ENCODE measurements around the gene HTR7.
"Not testable (repeated sequence)": the region's sequence is repeated elsewhere in the genome, so short reads cannot be mapped to it uniquely, and the experiment has no call there.

HTR7 gene

GRCh38 chr10:90857635-90858460 lies at the start of gene HTR7:
Gene HTR7, minus strand, starts transcription at chr10:90858039. Its CDS starts 368 bp downstream, at chr10:90857671.
- DNase-seq = no peak

- no peak for DNase-seq
Measured at GRCh38 chr10:90906596-90906995, 48.8 kb upstream of the HTR7 start.

GRCh38 chr10:90905925-90906324 lies 48.1 kb upstream of the HTR7 start:
- DNase-seq = no peak

GRCh38 chr10:90896916-90897315 lies 39.1 kb upstream of the HTR7 start:
- not testable (repeated sequence) for DNase-seq

GRCh38 chr10:90893190-90893589 lies 35.4 kb upstream of the HTR7 start:
- no peak for DNase-seq

GRCh38 chr10:90890347-90890746 lies 32.5 kb upstream of the HTR7 start:
- no peak for DNase-seq

- DNase-seq = no peak
Measured at GRCh38 chr10:90889636-90890035, 31.8 kb upstream of the HTR7 start.

GRCh38 chr10:90888387-90888786 lies 30.5 kb upstream of the HTR7 start:
- no peak for DNase-seq

- no peak for DNase-seq
Measured at GRCh38 chr10:90887555-90887954, 29.7 kb upstream of the HTR7 start.

- DNase-seq = no peak
Measured at GRCh38 chr10:90885176-90885575, 27.3 kb upstream of the HTR7 start.

GRCh38 chr10:90884431-90884830 lies 26.6 kb upstream of the HTR7 start:
- no peak for DNase-seq

GRCh38 chr10:90880059-90880719 lies 22.4 kb upstream of the HTR7 start:
- DNase-seq = not testable (repeated sequence)

GRCh38 chr10:90879062-90879461 lies 21.2 kb upstream of the HTR7 start:
- no peak for DNase-seq

GRCh38 chr10:90872648-90873020 lies 14.8 kb upstream of the HTR7 start:
- DNase-seq = no peak

GRCh38 chr10:90871766-90872647 lies 14.2 kb upstream of the HTR7 start, which contains the start of gene RPP30:
Gene RPP30, plus strand, starts transcription at chr10:90871974. Its CDS starts 13 bp downstream, at chr10:90871987.
- peak; percentile 50 for DNase-seq

GRCh38 chr10:90871279-90871765 lies 13.5 kb upstream of the HTR7 start:
- no peak for DNase-seq

- no peak for DNase-seq
Measured at GRCh38 chr10:90866050-90866598, 8.3 kb upstream of the HTR7 start.

- no peak for DNase-seq
Measured at GRCh38 chr10:90865401-90865800, 7.6 kb upstream of the HTR7 start.

- no peak for DNase-seq
Measured at GRCh38 chr10:90862908-90863514, 5.2 kb upstream of the HTR7 start.

GRCh38 chr10:90860790-90861189 lies 3.0 kb upstream of the HTR7 start:
- no peak for DNase-seq

- no peak for DNase-seq
Measured at GRCh38 chr10:90859321-90859751, 1.5 kb upstream of the HTR7 start.

GRCh38 chr10:90858461-90858968 lies 676 bp upstream of the HTR7 start:
- DNase-seq = no peak

Measured in NK-92 treated with Interleukin-12 subunit alpha and Interleukin-12 subunit beta, amount 100 ng/mL, for 24 hours (cell line).